T-helper 2 cell treated with Interferon-gamma antibody and Interleukin-4, amounts not matched to agents 100 ng/mL and 5 ng/mL, for 36 hours (primary cell): ENCODE measurements around the gene SMIM41. TPM values are rescaled to one million over a fixed set of nuclear protein-coding genes. Genes with fewer than 3 reads are reported as not detected.

Experiments used
- intact Hi-C: fragments of 100-400 bp; cut with micrococcal nuclease; formaldehyde crosslinking; loops from one replicate; pipeline ENCODE4 v1.15.1; 2023
- total RNA-seq: library from RNA; stranded (reverse); gene quantifications from 2 replicates; pipeline ENCODE4 v1.2.3, GENCODE V29; 2022

SMIM41 gene
- total RNA-seq, 1 donor from 2014 or later: not detected

GRCh38 chr12:52050116-52050757 lies 29.3 kb upstream of the SMIM41 start:
- intact Hi-C loops: no loop called here

- intact Hi-C loops: loop anchor here (1.0 kb wide), 5 partner anchors 14 to 955 kb away; partner anchors contain the start of genes ATG101 and EIF4B
Observed at GRCh38 chr12:52050758-52051541, 28.6 kb upstream of the SMIM41 start, which contains the start of gene NR4A1. NR4A1 (plus strand) TSS chr12:52051442; CDS start chr12:52054329, 2,887 bp downstream.

GRCh38 chr12:52052468-52053186 lies 26.9 kb upstream of the SMIM41 start:
- intact Hi-C loops: no loop called here

- intact Hi-C loops: no loop called here
Observed at GRCh38 chr12:52053536-52054209, 25.8 kb upstream of the SMIM41 start.

GRCh38 chr12:52054231-52054832 lies 25.2 kb upstream of the SMIM41 start:
- intact Hi-C loops: no loop called here

- intact Hi-C loops: no loop called here
Observed at GRCh38 chr12:52054833-52055730, 24.4 kb upstream of the SMIM41 start.

GRCh38 chr12:52055731-52056711 lies 23.5 kb upstream of the SMIM41 start:
- intact Hi-C loops: no loop called here

- intact Hi-C loops: no loop called here
Observed at GRCh38 chr12:52056801-52057637, 22.5 kb upstream of the SMIM41 start.

- intact Hi-C loops: no loop called here
Observed at GRCh38 chr12:52057638-52058576, 21.6 kb upstream of the SMIM41 start.

GRCh38 chr12:52058631-52059361 lies 20.7 kb upstream of the SMIM41 start:
- intact Hi-C loops: no loop called here

GRCh38 chr12:52059582-52060497 lies 19.7 kb upstream of the SMIM41 start:
- intact Hi-C loops: no loop called here

GRCh38 chr12:52060498-52061177 lies 18.9 kb upstream of the SMIM41 start:
- intact Hi-C loops: no loop called here

- intact Hi-C loops: no loop called here
Observed at GRCh38 chr12:52061470-52062166, 17.9 kb upstream of the SMIM41 start.
